ENCODE results near the gene SMYD3.

The SMYD3 gene

GRCh38 chr1:245875581-245876261 lies 631.4 kb downstream of the SMYD3 start:
- no peak for DNase-seq

- peak; percentile 14 to 37 for DNase-seq
Measured at GRCh38 chr1:245874942-245875580, 632.0 kb downstream of the SMYD3 start.

- DNase-seq, result no peak
Measured at GRCh38 chr1:245873883-245874671, 633.0 kb downstream of the SMYD3 start.

GRCh38 chr1:245873068-245873467 lies 634.0 kb downstream of the SMYD3 start:
- DNase-seq, result no peak

- no peak for DNase-seq
Measured at GRCh38 chr1:245872475-245872874, 634.6 kb downstream of the SMYD3 start.

GRCh38 chr1:245871915-245872314 lies 635.2 kb downstream of the SMYD3 start:
- no peak for DNase-seq

GRCh38 chr1:245871191-245871590 lies 635.9 kb downstream of the SMYD3 start:
- no peak for DNase-seq

GRCh38 chr1:245870698-245871097 lies 636.4 kb downstream of the SMYD3 start:
- DNase-seq, result no peak

GRCh38 chr1:245869847-245870246 lies 637.2 kb downstream of the SMYD3 start:
- DNase-seq, result no peak

- no peak for DNase-seq
Measured at GRCh38 chr1:245867738-245868137, 639.3 kb downstream of the SMYD3 start.

GRCh38 chr1:245864872-245865271 lies 642.2 kb downstream of the SMYD3 start:
- no peak for DNase-seq

GRCh38 chr1:245863566-245864184 lies 643.4 kb downstream of the SMYD3 start:
- no peak for DNase-seq

- DNase-seq, result no peak
Measured at GRCh38 chr1:245862812-245863540, 644.1 kb downstream of the SMYD3 start.

- DNase-seq, result no peak
Measured at GRCh38 chr1:245860657-245861544, 646.2 kb downstream of the SMYD3 start.

- no peak for DNase-seq
Measured at GRCh38 chr1:245859493-245860114, 647.5 kb downstream of the SMYD3 start.

GRCh38 chr1:245858722-245859492 lies 648.2 kb downstream of the SMYD3 start:
- no peak for DNase-seq

GRCh38 chr1:245858022-245858721 lies 648.9 kb downstream of the SMYD3 start:
- DNase-seq, result no peak

GRCh38 chr1:245856944-245857531 lies 650.0 kb downstream of the SMYD3 start:
- DNase-seq, result no peak

Data from NCI-H187 (cell line).